Peyer's patch (tissue), 4 donors: ENCODE results near the gene PATJ.

Source experiments
- CTCF ChIP-seq, 6 experiments: fragments of 450-650 bp in 4 of 6; fragments of 200-600 bp in 2 of 6; sonication (generic) in 1 of 6; IDR thresholded peaks; one replicate each; pipeline ENCODE4 v1.5.1; 2017 to 2019; ENCODE audit warnings: antibody characterized with exemption in 6 of 6, mild to moderate bottlenecking in 3 of 6, moderate library complexity in 1 of 6
- POLR2A ChIP-seq, 2 donors: fragments of 450-650 bp; IDR thresholded peaks; one replicate each; pipeline ENCODE4 v1.5.1; 2017; ENCODE audit warnings: antibody characterized with exemption in 2 of 2, mild to moderate bottlenecking in 2 of 2, moderate library complexity in 2 of 2

GRCh38 chr1:61819421-61819820 is 77.1 kb downstream of the PATJ start:
- TF ChIP-seq CTCF (IDR thresholded peaks at IDR 0.05) (no peak), POLR2A (IDR thresholded peaks at IDR 0.05) (no peak)
